ENCODE data around the gene LSM3.

Gene LSM3

GRCh38 chr3:14186854-14187458, 8.3 kb downstream of the LSM3 start:
- Histone ChIP-seq H3K27ac (ENCODE audit: low read length) (no peak overlapping the region), H3K9ac (ENCODE audit: low read length) (no peak overlapping the region), H2AFZ (ENCODE audit: low read length) (no peak overlapping the region), H3F3A (ENCODE audit: insufficient read depth, low read length) (no peaks in the 10 kb centered on the region), H3K27me3 (replicated peaks; ENCODE audit: insufficient read depth, low read length) (no peaks in the 10 kb centered on the region), H3K9me2 (replicated peaks; ENCODE audit: insufficient read depth, low read length) (no peaks in the 10 kb centered on the region), H3K36me3 (replicated peaks; ENCODE audit: insufficient read depth, low read length) (peaks cover 8% of the 10 kb centered on the region; the same call in 1 of the 2 replicates), H4K20me1 (ENCODE audit: insufficient read depth, low read length) (no peaks in the 10 kb centered on the region), H3K4me2 (ENCODE audit: low read depth, low read length) (no peak overlapping the region), H3K79me2 (ENCODE audit: low read length) (peaks cover 68% of the 10 kb centered on the region), H3K9me3 (replicated peaks; ENCODE audit: insufficient read depth, low read length) (no peaks in the 10 kb centered on the region), H3K4me3 (ENCODE audit: low read length) (no peak overlapping the region), H3K4me1 (ENCODE audit: low read length) (no peaks in the 10 kb centered on the region)
- no peak for DNase-seq
- TF ChIP-seq EZH2 (optimal IDR thresholded peaks at IDR 0.05; ENCODE audit: low read depth, low read length) (no peak), CTCF (IDR thresholded peaks at IDR 0.05; ENCODE audit: low read length) (no peak), EZH2phosphoT487 (IDR thresholded peaks at IDR 0.05; ENCODE audit: low read length) (no peak)

DNA sequence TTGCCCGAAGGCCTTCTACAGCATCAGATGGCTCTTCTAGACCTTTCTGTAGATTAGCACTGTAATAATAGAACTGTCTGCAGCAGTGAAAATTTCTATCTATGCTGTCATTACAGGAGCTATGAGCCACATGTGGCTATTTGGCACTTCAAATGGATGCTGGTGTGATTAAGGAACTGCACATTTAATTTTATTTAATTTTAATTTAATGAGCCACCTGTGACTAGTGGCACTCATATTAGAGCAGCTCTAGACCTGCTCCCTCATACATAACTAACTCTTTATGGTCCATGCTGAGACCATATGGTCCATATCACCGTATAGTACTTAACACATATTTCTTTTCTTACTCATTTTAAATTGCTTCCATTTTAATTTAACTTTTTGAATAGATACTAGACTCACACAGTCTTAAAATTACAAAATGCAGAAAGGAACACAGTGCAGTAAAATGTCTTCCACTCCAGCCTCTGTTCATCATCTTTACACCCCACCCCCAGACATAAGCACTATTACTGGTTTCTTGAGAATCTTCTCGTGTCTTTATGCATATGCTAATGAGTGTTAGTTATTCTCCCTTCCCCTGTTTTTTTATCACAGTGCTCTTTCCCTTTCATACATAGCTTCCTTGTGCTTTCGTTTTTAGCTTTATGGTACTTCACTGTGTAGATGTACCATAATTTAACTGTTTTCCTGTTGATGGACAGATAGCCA, 9.6 kb downstream of the LSM3 start:
- Histone ChIP-seq H3K9me2 (replicated peaks; ENCODE audit: insufficient read depth, low read length) (no peaks in the 10 kb centered on the region), H3K27ac (ENCODE audit: low read length) (no peak overlapping the region), H3K27me3 (replicated peaks; ENCODE audit: insufficient read depth, low read length) (no peaks in the 10 kb centered on the region), H4K20me1 (ENCODE audit: insufficient read depth, low read length) (no peaks in the 10 kb centered on the region), H3K4me2 (ENCODE audit: low read depth, low read length) (no peak overlapping the region), H3K9me3 (replicated peaks; ENCODE audit: insufficient read depth, low read length) (no peaks in the 10 kb centered on the region), H3K9ac (ENCODE audit: low read length) (no peak overlapping the region), H3K4me1 (ENCODE audit: low read length) (no peaks in the 10 kb centered on the region), H3F3A (ENCODE audit: insufficient read depth, low read length) (no peaks in the 10 kb centered on the region), H2AFZ (ENCODE audit: low read length) (no peak overlapping the region), H3K4me3 (ENCODE audit: low read length) (no peak overlapping the region), H3K36me3 (replicated peaks; ENCODE audit: insufficient read depth, low read length) (peaks cover 2% of the 10 kb centered on the region; the same call in 1 of the 2 replicates), H3K79me2 (ENCODE audit: low read length) (peaks cover 62% of the 10 kb centered on the region)
- DNase-seq: no peak
- TF ChIP-seq CTCF (IDR thresholded peaks at IDR 0.05; ENCODE audit: low read length) (no peak), EZH2 (optimal IDR thresholded peaks at IDR 0.05; ENCODE audit: low read depth, low read length) (no peak), EZH2phosphoT487 (IDR thresholded peaks at IDR 0.05; ENCODE audit: low read length) (no peak)

GRCh38 chr3:14194865-14195264, 16.2 kb downstream of the LSM3 start:
- DNase-seq: no peak
- Histone ChIP-seq H3K27me3 (replicated peaks; ENCODE audit: insufficient read depth, low read length) (no peaks in the 10 kb centered on the region), H3K9ac (ENCODE audit: low read length) (no peak overlapping the region), H3K4me1 (ENCODE audit: low read length) (no peaks in the 10 kb centered on the region), H3K79me2 (ENCODE audit: low read length) (peaks cover 51% of the 10 kb centered on the region), H3K9me3 (replicated peaks; ENCODE audit: insufficient read depth, low read length) (no peaks in the 10 kb centered on the region), H3K4me2 (ENCODE audit: low read depth, low read length) (no peak overlapping the region), H3K36me3 (replicated peaks; ENCODE audit: insufficient read depth, low read length) (no peaks in the 10 kb centered on the region; the same call in 1 of the 2 replicates), H4K20me1 (ENCODE audit: insufficient read depth, low read length) (no peaks in the 10 kb centered on the region), H3F3A (ENCODE audit: insufficient read depth, low read length) (no peaks in the 10 kb centered on the region), H3K4me3 (ENCODE audit: low read length) (no peak overlapping the region), H3K27ac (ENCODE audit: low read length) (no peak overlapping the region), H2AFZ (ENCODE audit: low read length) (no peak overlapping the region), H3K9me2 (replicated peaks; ENCODE audit: insufficient read depth, low read length) (no peaks in the 10 kb centered on the region)
- TF ChIP-seq EZH2 (optimal IDR thresholded peaks at IDR 0.05; ENCODE audit: low read depth, low read length) (no peak), EZH2phosphoT487 (IDR thresholded peaks at IDR 0.05; ENCODE audit: low read length) (no peak), CTCF (IDR thresholded peaks at IDR 0.05; ENCODE audit: low read length) (no peak)
